Upper lobe of left lung (tissue), 6 donors: ENCODE measurements around the gene GSG1L. TPM values are rescaled to one million over a fixed set of nuclear protein-coding genes. Genes with fewer than 3 reads are reported as not detected.

Experiments used
- ATAC-seq, 2 donors: fragments of 200-7000 bp; cut with Tn5 transposase; one replicate each; pipeline ENCODE4 v1.9.1; 2022; ENCODE audit warnings: mild to moderate bottlenecking in 2 of 2, moderate library complexity in 2 of 2; ENCODE audit not compliant: low FRiP score in 2 of 2
- DNase-seq, 2 donors: peaks; one replicate each; pipeline ENCODE4 v3.0.0-alpha.2; 2019 to 2020
- H3K27ac ChIP-seq, 4 donors: fragments of 200-600 bp; sonication (generic); one replicate each; pipeline ENCODE4 v1.5.1; 2016 to 2019
- H3K27me3 ChIP-seq, 4 donors: fragments of 200-600 bp; sonication (generic); one replicate each; pipeline ENCODE4 v1.5.1; 2017 to 2019
- H3K36me3 ChIP-seq, 4 donors: fragments of 200-600 bp; sonication (generic); one replicate each; pipeline ENCODE4 v1.5.1; 2016 to 2019
- H3K4me1 ChIP-seq, 4 donors: fragments of 200-600 bp; sonication (generic); one replicate each; pipeline ENCODE4 v1.5.1; 2018 to 2019
- H3K4me3 ChIP-seq, 4 donors: fragments of 200-600 bp; sonication (generic); one replicate each; pipeline ENCODE4 v1.5.1; 2017 to 2019; ENCODE audit warnings: mild to moderate bottlenecking in 2 of 4, moderate library complexity in 1 of 4
- H3K9me3 ChIP-seq, 4 donors: fragments of 200-600 bp; sonication (generic); one replicate each; pipeline ENCODE4 v1.5.1; 2018 to 2019
- EP300 ChIP-seq, 4 donors: sonication (generic); formaldehyde crosslinking; IDR thresholded peaks; one replicate each; pipeline ENCODE4 v1.5.1; 2017; ENCODE audit warnings: antibody characterized with exemption in 4 of 4, control low read depth in 2 of 4
- POLR2A ChIP-seq, 4 donors: fragments of 450-650 bp; IDR thresholded peaks; one replicate each; pipeline ENCODE4 v1.5.1; 2016 to 2017; ENCODE audit warnings: antibody characterized with exemption in 4 of 4, mild to moderate bottlenecking in 2 of 4
- POLR2AphosphoS5 ChIP-seq, 2 donors: sonication (generic); formaldehyde crosslinking; IDR thresholded peaks; one replicate each; pipeline ENCODE4 v1.5.1; 2017; ENCODE audit warnings: antibody characterized with exemption in 2 of 2
- WGBS, 2 donors: methylation state at CpG; one replicate each; pipeline ENCODE4 v1.1.5; 2017 to 2018; 5-methylcytosine and 5-hydroxymethylcytosine counted together
- total RNA-seq, 6 donors: library from RNA; depleted of rRNA in 4 of 6; stranded (reverse); fragments of >200 nt in 4 of 6; gene quantifications; one replicate each; pipeline versions ENCODE4 v1.1.0 to v1.2.1, GENCODE V29; 2016 to 2021
- TF ChIP-seq, protein P1 (sequence below), 6 experiments: fragments of 450-650 bp in 4 of 6; fragments of 200-600 bp in 2 of 6; sonication (generic) in 2 of 6; IDR thresholded peaks; one replicate each; pipeline ENCODE4 v1.5.1; 2016 to 2019; ENCODE audit warnings: antibody characterized with exemption in 6 of 6
- donor health status: DM: no; HTN: no; CAD: no; lungs with moderate emphysema.
- donor health status: DM: no; HTN: yes; CAD: no; lungs with severe emphysema.

The GSG1L gene
- total RNA-seq, 6 donors from 2014 or later, result 2.2 TPM; not detected in 5

DNA sequence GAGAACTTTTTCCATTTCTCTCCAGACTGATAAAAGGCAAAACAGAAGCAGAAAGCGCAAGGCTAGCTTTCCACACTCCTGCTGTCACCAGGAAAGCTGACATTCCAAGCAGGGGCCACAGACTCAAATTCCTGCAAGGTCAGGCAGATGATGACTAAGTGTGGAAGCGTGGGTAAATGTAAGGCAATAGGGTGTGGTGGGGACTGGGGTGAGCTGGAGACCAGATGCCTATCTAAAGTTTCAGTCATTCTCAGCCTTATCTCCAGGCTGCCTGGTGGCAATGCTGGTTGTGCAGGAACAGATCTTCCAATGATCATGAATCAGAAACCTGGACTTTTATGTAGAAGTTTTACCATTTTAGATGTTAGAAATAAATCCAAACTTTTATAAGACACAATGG, 224.1 kb downstream of the GSG1L start:
- WGBS, 2 donors, result 86 to 88% methylated on average over 2 of the region's 2 CpGs
- Histone ChIP-seq H3K9me3 (no peaks in the 10 kb centered on the region), H3K4me1 (no peaks in the 10 kb centered on the region), H3K27me3 (no peaks in the 10 kb centered on the region), H3K4me3 (no peak overlapping the region), H3K36me3 (no peaks in the 10 kb centered on the region), H3K27ac (no peak overlapping the region)
- ATAC-seq (no peak), DNase-seq (no peak)
- TF ChIP-seq, protein P1, sequence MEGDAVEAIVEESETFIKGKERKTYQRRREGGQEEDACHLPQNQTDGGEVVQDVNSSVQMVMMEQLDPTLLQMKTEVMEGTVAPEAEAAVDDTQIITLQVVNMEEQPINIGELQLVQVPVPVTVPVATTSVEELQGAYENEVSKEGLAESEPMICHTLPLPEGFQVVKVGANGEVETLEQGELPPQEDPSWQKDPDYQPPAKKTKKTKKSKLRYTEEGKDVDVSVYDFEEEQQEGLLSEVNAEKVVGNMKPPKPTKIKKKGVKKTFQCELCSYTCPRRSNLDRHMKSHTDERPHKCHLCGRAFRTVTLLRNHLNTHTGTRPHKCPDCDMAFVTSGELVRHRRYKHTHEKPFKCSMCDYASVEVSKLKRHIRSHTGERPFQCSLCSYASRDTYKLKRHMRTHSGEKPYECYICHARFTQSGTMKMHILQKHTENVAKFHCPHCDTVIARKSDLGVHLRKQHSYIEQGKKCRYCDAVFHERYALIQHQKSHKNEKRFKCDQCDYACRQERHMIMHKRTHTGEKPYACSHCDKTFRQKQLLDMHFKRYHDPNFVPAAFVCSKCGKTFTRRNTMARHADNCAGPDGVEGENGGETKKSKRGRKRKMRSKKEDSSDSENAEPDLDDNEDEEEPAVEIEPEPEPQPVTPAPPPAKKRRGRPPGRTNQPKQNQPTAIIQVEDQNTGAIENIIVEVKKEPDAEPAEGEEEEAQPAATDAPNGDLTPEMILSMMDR (IDR thresholded peaks at IDR 0.05), result no peak
- TF ChIP-seq POLR2AphosphoS5 (IDR thresholded peaks at IDR 0.05), result no peak
- no peak for TF ChIP-seq EP300 (IDR thresholded peaks at IDR 0.05)
- no peak for TF ChIP-seq POLR2A (IDR thresholded peaks at IDR 0.05)

DNA sequence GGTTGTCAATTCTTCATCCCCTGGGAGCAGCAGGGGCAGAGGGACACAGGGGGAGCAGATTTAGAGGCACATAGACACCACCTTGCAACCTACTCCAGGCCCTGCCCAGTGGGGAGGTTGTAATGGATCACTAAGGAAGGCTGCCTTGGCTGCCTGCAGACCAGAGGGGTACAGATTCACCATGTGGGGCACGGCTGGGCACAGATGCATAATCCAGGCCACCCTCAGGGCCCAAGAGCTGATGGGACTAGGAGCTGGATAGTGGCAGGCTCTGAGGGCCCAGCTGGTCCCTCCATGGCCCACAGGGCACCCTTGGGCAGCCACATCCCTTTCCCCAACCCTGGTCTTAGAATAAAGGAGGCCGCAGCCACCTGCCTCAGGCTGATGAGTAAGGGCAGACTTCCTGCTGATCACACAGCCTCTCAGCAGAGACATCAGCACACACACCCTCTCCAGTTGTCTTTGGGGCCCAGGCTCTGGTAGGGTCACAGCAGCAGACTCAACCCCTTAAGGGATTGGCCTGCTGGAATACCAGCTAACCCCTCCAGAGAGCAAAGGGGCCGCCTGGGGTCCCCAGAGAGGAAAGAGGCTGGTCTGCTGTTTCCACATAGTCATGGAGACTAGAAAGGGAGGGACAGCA, 224.9 kb downstream of the GSG1L start:
- no peak for ATAC-seq
- DNase-seq, result no peak
- no peak overlapping the region for H3K4me3 ChIP-seq

DNA sequence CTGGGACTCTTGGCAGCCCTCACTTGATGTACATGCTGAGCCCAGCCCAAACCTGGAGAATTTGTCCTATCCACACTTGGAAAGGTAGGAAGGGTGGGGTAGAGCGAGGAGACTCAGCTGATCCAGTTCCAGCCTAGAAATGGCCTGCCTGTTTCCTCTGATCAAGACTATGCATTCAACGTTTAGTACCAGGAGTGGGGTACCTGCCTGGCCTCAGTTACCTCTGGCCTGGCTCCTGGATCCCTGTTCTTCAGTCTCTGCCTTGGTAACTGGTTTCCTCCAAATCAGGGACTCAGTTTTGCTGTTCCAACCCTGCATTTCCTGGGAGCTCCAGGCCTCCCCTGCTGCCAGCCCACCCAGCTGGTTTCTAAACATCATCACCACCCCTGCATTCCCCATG, 233.5 kb downstream of the GSG1L start:
- H3K27me3 ChIP-seq, result no peaks in the 10 kb centered on the region
- H3K4me3 ChIP-seq, result no peak overlapping the region
- no peak overlapping the region for H3K27ac ChIP-seq
- TF ChIP-seq, protein P1 (IDR thresholded peaks at IDR 0.05), result no peak
- TF ChIP-seq POLR2AphosphoS5 (IDR thresholded peaks at IDR 0.05) (no peak), POLR2A (IDR thresholded peaks at IDR 0.05) (no peak), EP300 (IDR thresholded peaks at IDR 0.05) (no peak)
- ATAC-seq (no peak), DNase-seq (no peak)
- H3K9me3 ChIP-seq, result peaks cover 0 to 20% (median 3%) of the 10 kb centered on the region in 4 donors
- H3K4me1 ChIP-seq, result no peaks in the 10 kb centered on the region
- 76 to 100% methylated on average over 2 of the region's 2 CpGs for WGBS, 2 donors
- H3K36me3 ChIP-seq, result no peaks in the 10 kb centered on the region

More for the DNA sequence above, 224.9 kb downstream of the GSG1L start:
- WGBS, 2 donors, result 53 to 81% methylated on average over 2 to 3 of the region's 3 CpGs
- Histone ChIP-seq H3K9me3 (no peaks in the 10 kb centered on the region), H3K27me3 (no peaks in the 10 kb centered on the region), H3K4me1 (no peaks in the 10 kb centered on the region), H3K27ac (no peak overlapping the region), H3K36me3 (no peaks in the 10 kb centered on the region)
- TF ChIP-seq POLR2A (IDR thresholded peaks at IDR 0.05) (no peak), POLR2AphosphoS5 (IDR thresholded peaks at IDR 0.05) (no peak), EP300 (IDR thresholded peaks at IDR 0.05) (no peak)
- TF ChIP-seq, protein P1 (IDR thresholded peaks at IDR 0.05), result no peak

DNA sequence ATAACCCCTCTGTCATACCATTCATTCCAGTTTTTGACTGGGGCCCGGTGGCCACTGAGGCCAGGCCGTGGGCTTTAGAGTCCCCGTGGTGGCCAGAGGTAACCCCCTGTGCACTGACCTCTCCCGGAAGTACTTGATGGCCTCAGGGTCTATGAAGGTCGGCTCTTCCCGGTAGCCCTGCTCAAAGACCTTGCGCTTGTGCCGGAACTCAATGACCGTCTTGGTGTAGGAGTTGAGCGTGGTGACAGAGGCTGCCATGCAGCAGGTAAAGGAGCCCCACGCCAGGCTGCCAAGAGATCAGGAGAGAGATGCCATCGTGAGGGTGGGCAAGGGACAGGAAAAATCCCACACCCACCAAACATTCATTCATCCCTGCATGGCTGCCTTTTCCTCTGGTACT, 234.8 kb downstream of the GSG1L start:
- no peak overlapping the region for H3K27ac ChIP-seq
- no peaks in the 10 kb centered on the region for H3K36me3 ChIP-seq
- WGBS, 2 donors, result 92 to 95% methylated on average over 12 of the region's 12 CpGs
- DNase-seq (no peak), ATAC-seq (no peak)
- H3K4me1 ChIP-seq, result no peaks in the 10 kb centered on the region
- peaks cover 0 to 20% (median 3%) of the 10 kb centered on the region in 4 donors for H3K9me3 ChIP-seq
- no peaks in the 10 kb centered on the region for H3K27me3 ChIP-seq
- TF ChIP-seq, protein P1 (IDR thresholded peaks at IDR 0.05), result no peak
- TF ChIP-seq EP300 (IDR thresholded peaks at IDR 0.05) (no peak), POLR2A (IDR thresholded peaks at IDR 0.05) (no peak), POLR2AphosphoS5 (IDR thresholded peaks at IDR 0.05) (no peak)
- no peak overlapping the region for H3K4me3 ChIP-seq

DNA sequence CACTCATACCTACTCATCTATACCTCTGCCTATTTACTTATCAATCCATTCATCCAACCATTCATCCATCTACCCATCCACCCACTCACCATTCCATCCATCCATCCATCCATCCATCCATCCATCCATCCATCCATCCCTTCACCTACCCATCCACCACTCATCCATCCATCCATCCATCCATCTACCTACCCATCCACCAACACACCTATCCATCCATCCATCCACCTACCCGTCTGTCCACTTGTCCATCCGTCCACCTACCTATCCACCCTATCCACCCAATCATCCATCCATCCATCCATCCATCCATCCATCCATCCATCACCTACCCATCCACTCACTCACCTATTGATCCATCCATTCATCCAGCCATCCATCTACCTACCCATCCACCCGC, 235.7 kb downstream of the GSG1L start:
- Histone ChIP-seq H3K27ac (no peak overlapping the region), H3K36me3 (no peaks in the 10 kb centered on the region), H3K9me3 (peaks cover 0 to 16% (median 3%) of the 10 kb centered on the region in 4 donors), H3K4me3 (no peak overlapping the region), H3K27me3 (no peaks in the 10 kb centered on the region), H3K4me1 (no peaks in the 10 kb centered on the region)
- 84 to 92% methylated on average over 3 of the region's 3 CpGs for WGBS, 2 donors
- TF ChIP-seq, protein P1 (IDR thresholded peaks at IDR 0.05), result no peak
- TF ChIP-seq POLR2AphosphoS5 (IDR thresholded peaks at IDR 0.05) (no peak), EP300 (IDR thresholded peaks at IDR 0.05) (no peak), POLR2A (IDR thresholded peaks at IDR 0.05) (no peak)
- DNase-seq, result no peak
- ATAC-seq, result no peak
